ENCODE measurements around the gene PLOD3.

PLOD3 gene

GRCh38 chr7:101238226-101239182, 21.1 kb upstream of the PLOD3 start:
- DNase-seq: no peak

DNA sequence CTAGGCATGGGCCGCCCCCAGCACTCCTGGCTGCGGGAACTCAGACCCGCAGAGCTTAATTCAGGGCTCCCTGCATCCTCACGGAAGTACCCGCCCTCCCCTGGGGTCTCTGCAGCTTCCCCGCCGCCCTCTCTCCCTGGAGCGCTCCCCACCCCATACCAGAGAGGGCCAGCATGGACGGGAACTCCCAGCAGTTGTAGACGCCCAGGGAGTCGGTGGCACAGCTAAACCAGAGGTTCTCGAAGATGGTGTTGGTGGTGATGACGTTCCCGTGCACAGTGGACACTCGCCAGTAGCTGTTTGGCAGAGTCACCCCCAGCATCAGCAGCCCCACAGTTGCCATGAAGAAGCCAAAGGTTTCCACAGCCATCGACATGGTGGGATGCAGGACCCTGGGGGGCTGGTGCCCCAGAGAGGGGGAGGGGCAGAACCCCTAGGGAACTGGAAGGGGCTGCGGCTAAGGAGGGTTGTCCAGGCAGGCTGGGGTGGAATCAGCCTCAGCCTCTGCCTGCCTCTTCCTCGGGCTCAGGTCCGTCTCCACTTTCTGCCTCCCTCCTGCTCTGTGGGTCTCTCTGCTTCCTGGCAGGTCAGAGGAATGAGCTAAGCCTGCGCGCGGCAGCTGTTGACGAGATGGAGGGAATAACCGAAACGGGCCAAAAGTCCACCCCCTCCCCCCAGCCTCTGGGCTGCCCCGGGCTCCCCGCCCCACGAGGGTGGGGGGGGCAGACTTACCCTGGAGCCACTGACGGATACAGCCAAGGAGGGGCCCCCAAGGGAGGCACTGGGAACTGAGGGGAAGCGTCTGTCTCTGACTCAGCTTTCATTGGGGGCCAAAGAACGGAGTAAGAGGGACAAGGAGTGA, 20.1 kb upstream of the PLOD3 start, which contains the start of gene CLDN15:
Gene CLDN15 (minus strand): TSS at position 597 of the 862 bp plus-strand sequence. CDS start 221 bp downstream, at position 376.
- no peak for DNase-seq

GRCh38 chr7:101236292-101236835, 19.0 kb upstream of the PLOD3 start:
- DNase-seq: no peak

DNA sequence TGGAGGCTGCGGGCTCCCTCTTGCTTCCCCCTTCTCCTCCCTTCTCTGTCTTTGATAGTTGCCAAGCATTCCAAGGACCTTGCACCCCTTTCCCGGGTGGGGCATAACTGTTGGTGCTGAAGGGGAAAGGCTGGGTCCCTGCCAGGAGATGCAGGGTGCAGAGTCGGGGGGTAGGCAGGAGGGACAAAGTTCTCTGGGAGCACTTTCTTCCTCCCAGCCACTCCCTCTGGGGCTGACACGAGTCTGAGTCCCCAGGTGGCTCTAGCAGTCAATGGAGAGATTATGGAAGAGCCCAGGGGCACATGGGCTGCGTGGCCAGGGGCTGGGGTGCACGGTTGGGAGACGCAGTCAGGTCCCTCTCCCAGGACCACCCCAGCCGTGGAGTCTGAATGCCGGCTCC, 18.1 kb upstream of the PLOD3 start:
- no peak for DNase-seq

DNA sequence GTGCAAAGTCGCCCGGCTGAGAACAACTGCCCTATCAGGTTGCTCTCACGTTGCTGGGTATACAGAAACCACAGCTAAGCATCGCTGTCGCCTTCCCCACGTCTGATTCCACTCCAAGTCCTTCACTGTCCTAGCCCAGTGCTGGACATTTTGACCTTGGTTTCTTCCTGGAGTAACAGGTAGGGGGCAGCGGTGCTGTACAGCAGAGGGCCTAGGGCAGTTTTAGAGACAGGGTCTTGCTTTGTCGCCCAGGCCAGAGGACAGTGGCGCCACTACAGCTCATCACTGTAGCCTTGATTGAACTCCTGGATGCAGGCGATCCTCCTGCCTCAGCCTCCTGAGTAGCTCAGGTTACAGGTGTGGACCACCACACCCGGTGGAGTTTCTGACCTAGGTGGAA, 17.7 kb upstream of the PLOD3 start:
- DNase-seq: no peak

- DNase-seq: no peak
Measured at GRCh38 chr7:101234636-101235035, 17.3 kb upstream of the PLOD3 start.

DNA sequence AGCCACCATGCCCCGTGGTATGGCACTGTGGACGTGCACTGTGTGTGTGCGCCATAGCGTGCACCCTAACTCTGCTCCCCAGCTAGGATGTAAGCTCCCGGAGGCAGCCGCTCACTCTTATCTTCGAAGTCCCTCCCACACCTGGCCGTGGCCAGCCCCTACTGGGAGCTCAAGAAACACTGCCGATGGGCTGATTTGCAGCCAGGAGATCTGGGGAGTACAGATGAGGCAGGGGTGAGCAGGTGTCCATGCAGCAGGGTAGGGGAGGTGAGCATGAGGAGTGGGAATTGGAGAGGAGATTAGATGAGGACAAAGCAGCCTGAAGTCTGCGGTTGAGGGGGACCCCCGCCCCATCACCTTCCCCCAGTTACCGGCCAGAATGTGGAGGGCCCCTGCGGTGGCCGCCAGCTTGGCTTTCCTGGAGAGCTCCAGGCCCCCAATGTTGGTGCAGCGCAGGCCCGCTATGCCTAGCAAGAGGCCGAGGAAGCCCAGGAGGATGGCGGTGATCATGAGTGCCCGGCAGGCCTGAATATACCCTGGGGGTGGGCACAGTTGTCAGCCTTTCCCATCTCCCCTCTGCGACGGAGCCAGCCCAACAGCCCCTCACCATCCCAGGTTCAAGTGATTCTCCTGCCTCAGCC, 16.6 kb upstream of the PLOD3 start:
- DNase-seq: no peak

GRCh38 chr7:101232141-101232850, 14.9 kb upstream of the PLOD3 start:
- no peak for DNase-seq

DNA sequence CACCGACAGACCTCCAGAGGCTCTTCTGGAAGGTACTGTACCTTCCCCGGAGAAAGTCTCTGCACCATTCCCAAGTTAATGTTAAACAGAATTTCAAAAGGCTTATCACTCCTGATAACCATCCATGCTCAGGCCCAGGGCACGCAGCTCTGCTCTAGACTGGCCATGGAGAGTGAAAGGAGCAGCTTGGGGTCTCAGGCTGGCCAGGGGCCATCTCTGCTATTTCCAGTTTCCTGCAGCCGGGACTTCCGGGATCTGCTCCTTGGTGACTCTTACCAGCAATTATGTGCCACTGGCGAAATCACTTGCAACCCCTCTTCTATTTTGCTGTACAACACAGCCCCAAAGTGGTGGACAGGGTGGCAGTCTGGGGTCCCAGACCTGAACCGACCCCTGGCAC, 14.3 kb upstream of the PLOD3 start:
- DNase-seq: no peak

- no peak for DNase-seq
Measured at GRCh38 chr7:101226721-101227120, 9.3 kb upstream of the PLOD3 start.

DNA sequence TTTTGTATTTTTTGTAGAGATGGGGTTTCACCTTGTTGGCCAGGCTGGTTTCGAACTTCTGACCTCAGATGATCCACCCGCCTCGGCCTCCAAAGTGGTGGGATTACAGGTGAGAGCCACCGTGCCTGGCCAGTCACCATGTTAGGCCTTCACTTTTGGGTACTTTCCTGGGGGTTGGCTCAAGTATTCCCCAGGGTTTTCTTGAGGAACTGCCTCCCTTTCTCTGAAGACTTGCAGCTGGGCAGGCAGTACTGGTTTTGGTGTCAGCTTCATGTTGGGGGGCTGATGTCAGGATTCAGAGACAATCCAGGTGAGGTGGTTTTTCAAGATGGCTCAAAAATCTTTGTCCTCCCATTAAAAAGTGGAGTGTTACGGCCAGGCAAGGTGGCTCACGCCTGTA, 8.3 kb upstream of the PLOD3 start:
- no peak for DNase-seq

GRCh38 chr7:101223528-101223927, 6.1 kb upstream of the PLOD3 start:
- no peak for DNase-seq

- no peak for DNase-seq
Measured at GRCh38 chr7:101222275-101222830, 5.0 kb upstream of the PLOD3 start.

GRCh38 chr7:101220295-101220694, 2.9 kb upstream of the PLOD3 start:
- DNase-seq: no peak

GRCh38 chr7:101218236-101219125, 1.1 kb upstream of the PLOD3 start:
- no peak for DNase-seq

DNA sequence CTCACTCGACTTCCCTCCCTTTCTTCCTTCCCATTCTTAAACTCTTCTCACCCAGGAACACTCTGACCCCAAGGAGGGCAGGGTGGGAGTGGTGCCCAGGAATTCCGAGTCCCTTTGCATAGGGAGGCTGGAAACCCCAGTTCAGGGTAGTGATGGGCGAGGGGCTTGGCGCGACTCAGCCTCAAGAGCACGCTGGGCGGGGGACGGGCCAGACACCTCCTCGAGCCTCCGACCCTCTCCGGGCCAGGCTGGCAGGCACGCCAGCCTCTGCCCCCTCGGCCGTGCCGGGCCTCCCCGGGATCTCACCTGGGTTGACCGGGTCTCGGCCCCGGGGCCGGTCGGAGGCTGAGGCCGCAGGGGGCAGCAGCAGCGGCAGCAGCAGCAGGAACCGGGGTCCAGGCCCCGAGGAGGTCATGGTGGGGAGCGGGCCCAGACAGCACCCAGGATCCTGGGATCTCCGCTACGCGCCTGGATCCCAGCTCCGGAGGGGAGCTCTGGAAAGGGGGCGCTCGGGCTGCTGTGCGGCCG, 457 bp downstream of the PLOD3 start:
- DNase-seq: no peak

DNA sequence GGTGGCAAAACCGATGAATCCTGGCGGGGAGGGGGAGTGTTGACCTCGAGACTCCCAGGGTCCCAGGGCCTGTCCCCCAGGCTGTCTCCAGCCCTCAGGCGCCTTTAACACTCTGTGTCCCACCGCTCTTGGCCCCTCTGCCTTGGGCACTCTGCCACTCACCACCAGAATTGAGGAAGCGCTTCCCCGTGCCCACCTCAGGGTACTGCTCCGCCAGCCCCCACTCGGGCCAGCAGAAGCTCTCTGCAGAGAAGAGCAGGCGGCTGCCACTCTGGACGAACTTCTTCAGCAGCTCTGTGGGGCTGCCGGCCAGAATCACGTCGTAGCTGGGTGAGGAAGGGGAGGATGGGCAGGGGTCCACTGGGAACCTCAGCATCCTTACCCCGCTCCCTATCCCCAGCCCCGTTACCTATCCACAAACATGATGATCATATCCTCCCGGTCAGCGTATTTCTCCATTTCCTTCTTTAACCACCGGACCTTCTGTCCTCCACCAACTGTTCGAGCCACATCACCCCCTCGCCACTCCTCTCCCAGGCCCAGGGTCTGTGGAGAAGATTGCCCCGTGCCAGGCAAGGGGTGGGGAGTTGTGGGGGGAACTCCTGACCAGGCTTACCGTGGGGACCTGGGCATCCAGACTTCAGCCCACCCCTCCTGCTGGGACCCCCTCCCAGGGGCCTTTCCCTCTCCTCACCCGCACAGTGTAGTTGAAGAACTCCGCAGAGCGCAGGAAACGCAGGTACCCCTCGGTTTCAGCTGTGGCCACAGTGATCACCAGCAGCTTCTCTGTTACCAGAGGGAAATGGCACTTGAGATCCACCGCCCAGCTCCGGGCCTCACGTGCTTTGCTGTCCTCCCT, 1.2 kb downstream of the PLOD3 start:
- no peak for DNase-seq

- no peak for DNase-seq
Measured at GRCh38 chr7:101212014-101212413, 5.4 kb downstream of the PLOD3 start.

- no peak for DNase-seq
Measured at GRCh38 chr7:101211501-101211900, 5.9 kb downstream of the PLOD3 start.

DNA sequence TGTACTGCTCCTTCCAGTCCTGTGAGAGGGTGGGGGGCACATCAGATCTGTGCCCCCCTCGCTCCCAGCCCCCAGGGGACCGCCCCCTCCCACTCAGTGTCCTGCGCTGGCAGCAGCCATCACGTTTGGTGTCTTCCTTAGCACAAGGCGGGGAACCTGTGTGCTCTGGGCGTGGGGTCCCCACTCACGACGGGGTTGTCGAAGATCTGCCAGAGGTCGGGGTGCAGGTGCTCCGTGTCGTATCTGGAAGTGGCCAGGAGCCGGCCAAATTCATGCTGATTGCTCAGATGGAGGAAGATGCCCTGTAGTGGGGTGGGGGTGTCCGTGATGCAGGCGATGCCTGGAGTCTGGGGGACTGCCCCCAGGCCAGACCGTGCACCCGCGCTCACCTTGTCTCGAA, 7.2 kb downstream of the PLOD3 start:
- DNase-seq: no peak
